ENCODE data around the gene CDK2.

- TF ChIP-seq CTCF (IDR thresholded peaks at IDR 0.05) (no peak), POLR2A (IDR thresholded peaks at IDR 0.05) (no peak)
Observed at GRCh38 chr12:56021889-56022497, 55.4 kb downstream of the CDK2 start.
